NCI-H2029 (cell line): ENCODE data around the gene KCNJ15.
A peak's percentile ranks its signal among the peaks of the same experiment; 100 is the strongest.

Experiments used
- DNase-seq: peaks from one replicate; lab custom pipeline; 2025; lab: John Stamatoyannopoulos, UW

KCNJ15 gene

DNA sequence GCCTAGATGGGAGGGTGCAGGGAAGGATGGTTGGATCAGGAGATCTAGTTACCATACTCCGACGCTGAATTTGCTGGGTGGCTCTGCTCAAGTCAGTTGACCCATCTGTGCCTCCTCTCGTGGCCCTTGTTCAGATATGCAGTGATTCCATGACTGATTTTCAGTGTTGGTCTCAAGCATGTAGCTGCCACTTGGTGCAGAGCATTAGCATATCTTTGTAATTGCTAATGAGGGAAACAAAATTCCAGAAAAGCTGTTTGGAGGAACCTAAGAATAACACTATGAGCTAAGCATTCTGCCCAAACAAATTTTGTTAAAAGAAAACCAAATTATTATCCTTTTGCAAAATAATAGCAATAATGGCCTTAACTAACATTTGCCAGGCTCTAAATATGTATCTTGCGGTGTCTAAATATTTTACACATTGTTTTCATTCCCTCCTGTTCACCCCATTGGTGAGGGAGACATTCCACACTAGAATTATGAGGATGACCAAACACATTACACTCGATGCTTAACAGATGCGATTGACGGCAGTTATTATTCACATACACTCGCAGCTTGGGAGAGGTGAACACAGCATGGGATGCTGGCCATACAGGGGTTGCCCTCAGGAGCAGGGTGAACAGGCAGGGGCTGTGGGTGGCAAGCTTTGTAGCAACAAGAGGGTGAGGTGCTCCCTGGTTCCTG is 69.1 kb downstream of the KCNJ15 start:
- no peak for DNase-seq

DNA sequence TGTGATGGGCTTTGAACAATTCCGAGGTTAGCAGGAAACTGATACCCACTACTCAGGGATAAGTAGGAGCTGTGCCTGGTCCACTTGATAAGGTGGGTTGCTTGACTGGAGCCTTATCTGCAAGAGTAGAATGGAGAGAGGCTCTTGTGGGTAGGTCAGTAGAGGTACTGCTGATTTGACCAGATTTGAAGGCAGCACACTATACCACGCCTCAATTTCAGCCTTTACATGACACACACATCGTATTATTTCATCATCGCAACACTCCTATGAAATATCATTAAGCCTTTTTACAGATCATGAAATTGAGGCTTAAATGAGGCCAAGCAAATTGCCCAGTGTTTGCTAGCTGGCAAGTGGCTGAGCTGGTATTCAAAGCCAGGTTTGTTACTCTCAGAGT is 69.6 kb downstream of the KCNJ15 start:
- DNase-seq = no peak

DNA sequence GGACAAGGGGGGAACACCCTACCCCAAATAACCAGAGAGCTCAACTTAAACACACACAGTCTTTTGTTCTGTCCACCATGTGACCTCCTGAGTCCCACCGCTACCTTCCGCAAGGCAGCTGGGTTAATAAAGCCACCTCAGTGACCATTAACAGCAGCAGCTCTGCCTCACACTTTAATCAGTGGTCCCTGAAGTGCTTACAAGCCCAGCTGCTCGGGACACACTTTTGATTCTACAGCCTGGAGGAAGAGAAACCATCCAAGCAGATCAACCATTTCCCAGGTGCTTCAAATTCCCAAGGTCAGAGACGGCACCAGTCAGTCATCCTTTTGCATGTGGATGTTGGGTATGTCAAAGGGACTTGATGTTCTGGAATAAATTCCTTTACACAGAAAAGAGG is 70.1 kb downstream of the KCNJ15 start:
- no peak for DNase-seq

DNA sequence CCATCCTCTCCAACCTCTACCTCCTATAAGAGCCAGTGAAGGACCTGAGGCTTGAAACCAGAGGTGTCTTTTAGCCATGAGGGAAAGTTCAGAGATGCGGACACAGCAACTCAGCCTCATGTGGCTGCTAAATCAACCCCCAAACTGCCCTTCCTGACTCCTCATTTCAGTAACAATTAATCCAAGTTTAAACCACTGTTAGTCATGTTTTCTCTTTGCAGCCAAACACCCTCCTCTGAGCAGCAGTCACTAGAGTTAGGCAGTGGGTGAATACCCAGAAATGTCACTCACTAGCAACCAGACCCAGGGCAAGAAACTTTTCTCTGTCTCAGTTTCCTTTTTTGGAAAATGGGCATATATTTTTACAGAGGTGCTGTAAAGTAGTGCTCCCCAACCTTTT is 71.2 kb downstream of the KCNJ15 start:
- no peak for DNase-seq

DNA sequence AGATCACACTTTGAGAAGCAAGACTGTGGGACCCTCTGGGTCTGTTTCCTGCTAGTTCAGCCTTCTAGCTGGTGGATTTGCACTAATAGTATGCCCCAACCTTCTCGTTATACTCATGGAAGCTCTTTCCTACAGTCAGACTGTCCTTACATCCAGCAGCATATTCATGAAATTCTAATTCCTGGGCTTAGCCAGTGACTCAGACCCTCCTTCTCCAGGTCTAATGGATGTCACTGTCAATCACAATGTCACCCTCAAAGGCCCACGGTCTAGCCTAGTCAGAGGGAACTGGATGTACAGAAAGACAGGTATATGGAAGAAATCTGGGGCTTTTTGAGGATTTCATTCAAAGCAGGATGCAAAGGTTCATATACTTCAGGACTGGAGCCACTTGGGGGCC is 72.4 kb downstream of the KCNJ15 start:
- no peak for DNase-seq

DNA sequence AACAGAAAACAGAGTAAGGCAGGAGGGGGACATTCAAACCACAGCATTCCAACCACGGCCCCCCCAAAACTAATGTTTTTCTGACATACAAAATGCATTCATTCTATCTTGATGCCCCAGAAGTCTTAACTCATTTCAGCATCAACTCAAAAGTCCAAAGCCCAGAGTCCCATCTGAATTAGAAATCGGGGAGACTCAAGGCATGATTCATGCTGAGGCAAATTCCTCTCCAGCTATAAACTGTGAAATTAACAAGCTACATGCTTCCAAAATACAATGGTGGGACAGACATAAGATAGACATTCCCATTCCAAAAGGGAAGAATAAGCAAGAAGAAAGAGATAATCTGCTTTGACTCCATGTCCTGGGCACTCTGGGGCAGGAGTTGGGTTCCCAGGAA is 73.9 kb downstream of the KCNJ15 start:
- DNase-seq = no peak

DNA sequence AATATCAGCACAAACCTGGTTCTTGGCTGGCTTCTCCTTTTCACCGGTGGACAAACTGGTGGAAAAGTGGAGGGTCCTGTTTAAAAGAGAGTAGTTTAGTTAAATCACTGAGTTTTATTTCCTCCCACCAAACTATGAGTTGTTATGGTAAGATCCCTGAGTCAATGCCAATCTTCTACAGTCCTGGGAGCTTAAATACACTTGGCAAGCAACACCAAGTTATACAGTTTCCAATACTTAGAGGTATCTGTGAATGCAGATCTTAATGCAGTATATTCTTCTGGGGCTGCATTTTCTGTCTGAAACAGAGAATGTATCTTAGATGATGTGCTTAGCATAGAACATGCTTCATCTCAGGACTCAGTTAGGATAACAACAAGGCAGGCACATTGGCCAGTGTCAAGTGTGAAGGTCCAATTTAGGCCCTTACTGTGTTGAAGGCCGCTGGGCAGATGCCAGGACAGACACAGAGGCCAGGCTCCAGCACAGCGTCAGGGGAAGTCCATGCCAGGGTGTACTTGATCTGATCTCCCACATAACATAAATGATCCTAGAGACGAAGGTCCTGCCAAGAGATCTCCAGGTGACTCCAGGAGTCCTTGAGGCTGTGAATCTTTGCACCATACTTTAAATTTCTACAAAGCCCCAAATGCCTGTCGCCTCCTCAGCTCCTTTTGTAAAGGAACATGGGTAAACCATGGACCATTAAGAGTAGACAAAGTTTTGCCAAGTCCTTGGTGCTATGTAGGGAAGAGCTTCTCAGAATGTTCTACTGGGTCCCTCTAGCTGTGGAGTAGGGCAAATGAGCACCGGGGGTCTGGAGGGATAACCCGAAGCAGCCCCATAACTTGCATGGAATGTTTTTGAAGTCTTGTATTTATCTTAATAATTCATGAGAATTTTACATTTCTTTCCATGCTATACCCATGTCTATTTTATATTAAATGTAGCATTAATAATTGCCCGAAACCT is 76.8 kb downstream of the KCNJ15 start:
- no peak for DNase-seq

DNA sequence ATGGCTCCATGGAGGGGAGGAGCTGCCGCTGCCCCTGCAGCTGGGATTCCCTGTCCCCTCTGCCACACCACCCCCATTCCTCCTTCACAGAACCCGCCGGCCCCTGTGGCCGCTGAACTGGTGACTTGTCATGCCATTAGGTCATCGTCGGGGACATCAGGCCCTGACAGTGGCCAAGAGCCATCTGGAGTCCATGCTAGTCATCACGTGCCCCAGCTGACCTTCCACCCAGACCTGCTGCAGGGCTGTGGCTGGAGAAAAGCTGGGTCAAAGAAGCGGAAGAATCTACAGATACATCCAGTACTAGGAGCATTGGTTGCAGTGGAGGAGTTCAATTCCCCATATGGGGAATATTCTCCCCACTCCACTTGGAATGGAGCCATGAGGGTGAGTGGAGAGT is 78.1 kb downstream of the KCNJ15 start:
- DNase-seq = no peak

DNA sequence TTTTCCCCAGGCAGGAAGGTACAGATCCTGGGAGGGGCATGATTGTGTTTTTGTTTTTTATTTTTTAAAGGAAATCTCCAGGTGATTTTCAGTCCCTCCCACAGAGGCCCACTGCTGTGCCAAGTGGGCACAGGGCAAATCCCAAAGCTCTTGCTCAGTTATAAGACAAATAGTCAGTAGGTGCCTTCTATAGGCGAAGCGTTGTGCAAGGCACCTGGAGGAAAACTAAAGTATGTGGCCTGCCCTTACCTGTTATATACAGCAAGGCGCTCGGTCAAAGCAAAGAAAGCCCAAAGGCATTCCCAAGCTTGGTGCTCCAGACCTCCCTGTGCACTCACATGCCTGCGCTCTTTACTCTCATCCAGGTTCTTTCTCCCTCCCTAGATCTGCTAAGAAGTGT is 81.0 kb downstream of the KCNJ15 start:
- no peak for DNase-seq

DNA sequence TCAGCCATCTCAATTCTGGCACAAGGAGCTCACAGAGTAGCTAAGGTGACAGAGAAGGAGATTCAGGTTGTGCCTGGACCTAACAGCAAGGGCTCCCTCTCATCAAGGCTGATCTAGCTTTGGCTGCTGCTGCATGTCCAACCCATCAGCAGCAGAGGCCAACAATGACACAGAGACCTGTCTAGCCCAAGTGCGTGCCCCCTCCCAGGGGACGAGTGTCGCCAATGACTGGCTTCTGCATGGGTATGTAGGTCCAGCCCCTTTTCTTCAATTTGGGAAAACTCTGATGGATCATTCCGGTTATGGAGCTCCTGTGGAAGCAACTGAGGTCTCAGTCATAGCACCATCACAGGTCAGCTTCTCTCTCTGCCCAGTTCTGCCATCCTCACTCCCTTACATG is 83.3 kb downstream of the KCNJ15 start:
- no peak for DNase-seq

DNA sequence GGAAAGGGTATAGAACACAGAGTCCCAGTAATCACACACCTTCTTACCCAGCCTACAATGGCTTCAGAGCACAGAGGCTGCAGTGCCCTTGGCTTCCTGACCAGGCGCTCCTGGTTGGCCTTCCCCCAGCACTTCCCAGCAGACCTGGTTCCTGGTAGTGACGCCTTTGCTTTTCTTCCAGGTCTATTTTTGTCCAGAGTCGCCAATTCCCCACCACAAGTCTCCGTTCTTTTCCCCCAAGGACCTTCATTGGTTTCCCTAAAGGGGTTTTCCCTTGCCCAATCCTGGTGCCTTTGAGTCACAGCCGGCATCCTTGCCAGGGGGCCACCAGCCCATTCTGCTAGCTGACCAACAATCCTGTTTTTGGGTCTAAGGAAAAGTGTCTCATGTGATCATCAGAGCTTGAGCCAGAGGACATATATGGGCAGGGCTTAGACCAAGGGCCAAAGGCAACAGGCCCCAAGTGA is 84.8 kb downstream of the KCNJ15 start:
- no peak for DNase-seq

DNA sequence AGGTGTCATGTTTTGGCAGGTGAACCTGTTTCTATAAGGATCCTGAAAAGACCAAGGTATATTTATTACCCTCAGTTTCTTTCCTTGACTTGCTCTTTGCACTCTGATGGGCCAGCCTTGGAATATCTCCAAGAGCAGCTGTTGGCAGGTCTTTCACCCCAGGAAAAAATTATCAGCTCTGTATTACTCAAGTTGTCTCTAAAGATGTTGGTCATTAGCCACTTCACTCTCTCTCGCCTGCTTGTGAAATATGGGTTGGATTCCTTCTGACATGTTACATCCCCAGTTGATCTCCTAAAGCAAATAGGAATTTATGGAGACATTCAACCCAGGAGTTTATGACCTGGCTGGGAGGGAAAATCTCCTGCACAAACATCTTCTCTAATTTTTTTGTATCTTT is 85.9 kb downstream of the KCNJ15 start:
- DNase-seq = no peak

DNA sequence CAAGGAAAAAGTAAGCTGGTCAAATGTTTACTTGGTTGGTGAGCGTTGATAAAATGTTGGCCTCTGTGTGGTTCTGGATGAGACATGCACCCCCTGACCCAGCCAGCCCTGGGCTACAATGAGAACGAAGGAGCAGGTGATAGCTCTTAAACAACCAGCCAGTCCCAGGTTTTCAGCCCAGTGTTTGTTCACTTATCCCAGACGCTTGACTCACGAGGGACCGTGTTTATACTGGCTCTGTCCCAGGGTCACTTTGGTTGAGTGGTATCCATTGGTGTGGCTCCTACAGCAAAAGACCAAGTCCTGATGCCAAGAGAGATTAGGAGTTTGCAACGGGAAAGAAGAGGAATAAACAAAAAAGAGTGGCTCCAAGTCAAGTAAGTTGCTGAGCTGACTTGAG is 86.9 kb downstream of the KCNJ15 start:
- DNase-seq = peak; percentile 95

DNA sequence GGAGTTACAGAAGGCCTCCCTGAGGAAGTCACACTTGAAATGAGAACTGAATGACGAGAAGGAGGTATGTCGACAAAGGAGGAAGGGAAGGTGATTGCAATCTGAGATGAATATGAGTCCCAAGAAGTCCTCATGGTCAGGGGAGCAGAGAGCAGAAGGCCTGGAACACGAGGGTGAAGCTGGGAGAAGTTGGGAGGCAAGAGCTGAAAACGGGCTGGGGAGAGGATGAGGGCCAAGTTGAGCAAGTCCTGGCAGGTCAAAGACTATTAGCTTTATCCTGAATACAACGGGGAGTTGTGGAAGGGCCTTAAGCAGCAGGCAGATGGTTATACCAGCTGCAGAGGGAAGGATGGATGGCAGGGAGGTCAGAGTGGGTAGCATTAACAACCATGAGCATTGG is 89.5 kb downstream of the KCNJ15 start:
- DNase-seq = no peak

DNA sequence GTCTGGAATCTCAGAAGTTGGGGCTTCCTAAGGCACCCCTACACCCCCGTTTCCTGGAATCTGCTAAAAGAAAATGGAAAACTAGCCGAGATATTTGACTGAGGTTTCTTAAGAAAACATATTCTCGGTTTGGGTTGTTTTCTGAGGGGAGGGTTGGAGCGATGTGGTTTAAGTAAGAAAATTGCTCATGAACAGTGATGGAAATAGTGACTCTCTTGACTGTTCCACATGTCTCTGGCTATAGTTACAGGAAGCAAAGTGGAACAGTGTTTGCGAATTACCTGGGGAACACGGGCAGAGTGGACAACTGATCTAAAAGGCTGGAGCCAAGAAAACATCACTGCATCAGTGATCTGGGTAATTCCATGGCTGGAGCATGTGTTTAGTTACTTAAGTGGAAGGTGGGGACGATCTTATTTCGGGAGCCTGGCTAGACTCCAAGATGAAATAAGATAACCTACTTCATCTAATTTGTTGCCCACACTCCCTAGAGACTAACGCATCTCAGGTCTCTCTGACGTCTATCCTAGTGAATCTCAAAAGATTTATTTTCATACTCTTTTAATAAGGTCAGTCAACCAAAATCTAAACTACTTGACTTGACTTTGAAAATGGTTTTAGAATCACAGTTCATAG is 92.4 kb downstream of the KCNJ15 start:
- DNase-seq = peak; percentile 78

DNA sequence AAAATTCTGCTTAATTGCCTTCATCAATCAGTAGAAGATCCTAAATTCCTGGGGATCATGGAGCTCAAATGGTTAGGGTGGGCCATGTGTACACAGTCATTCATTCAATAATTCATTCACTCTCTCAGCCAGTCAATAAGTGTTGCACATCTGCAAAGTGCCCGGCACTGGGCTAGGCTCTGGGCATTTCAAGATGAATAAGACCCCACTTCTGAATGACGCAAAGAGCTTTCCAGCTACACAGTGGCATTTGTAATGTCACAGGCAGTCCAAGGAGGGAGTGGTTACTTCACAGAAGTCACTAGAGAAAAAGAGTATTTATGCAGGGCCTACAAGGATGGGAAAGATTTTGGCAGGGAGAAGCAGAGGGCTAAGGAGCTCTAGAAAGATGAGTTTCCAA is 93.2 kb downstream of the KCNJ15 start:
- DNase-seq = no peak

DNA sequence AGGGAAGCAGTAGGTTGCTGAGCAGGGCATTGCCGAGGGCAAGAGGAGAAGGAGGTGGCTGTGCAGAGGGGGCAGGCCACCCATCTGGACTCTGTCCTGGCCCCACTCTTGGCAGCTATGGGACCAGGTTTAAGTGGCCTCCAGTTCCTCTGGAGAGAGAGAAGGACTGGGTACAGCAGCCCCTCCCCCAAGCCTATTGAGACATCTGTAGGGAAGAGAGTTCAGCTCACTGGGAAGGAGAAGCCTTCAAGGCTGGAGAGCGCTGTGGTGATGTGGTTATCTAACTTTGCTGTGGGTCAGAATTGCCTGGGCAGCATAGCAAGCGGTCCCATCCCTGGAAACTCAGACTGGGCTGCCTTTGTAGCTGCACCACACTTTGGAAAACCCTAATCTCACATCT is 93.9 kb downstream of the KCNJ15 start:
- DNase-seq = no peak

DNA sequence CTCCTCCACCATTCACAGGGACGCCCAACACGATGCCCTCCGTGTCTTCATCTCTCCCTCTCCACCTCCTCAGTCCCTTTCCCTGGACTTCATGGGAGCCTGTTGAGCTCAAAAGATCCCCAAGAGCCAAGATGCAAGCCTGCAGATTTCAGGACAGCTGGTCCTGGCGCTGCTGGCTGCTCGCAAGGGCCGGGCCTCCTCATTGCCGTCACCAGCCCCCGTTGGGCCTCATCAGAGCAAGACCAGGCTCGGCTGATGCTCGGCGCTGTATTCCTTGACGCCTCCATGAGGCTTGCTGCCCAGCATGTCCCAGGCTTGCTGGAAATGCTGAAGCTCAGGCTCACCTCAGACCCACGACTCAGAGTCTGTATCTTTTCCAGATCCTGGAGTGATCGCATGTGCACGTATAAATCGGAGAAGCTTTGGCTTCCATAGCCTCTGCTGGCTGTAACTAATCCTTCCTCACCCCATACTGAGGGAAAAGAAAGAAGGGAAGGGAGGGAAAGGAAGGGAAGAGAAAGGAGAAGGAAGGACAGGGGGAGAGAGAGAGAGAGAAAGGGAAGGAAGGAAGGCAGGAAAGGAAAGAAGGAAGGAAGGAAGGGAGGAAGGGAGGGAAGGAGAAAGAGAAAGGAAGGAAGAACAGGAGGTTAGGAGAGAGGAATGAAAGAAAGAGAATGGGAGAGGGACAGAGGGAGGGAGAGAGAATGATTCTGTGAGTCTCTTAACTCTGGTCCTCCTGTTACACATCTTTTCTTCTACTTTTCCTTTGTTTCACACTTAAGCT is 94.6 kb downstream of the KCNJ15 start:
- DNase-seq = no peak

DNA sequence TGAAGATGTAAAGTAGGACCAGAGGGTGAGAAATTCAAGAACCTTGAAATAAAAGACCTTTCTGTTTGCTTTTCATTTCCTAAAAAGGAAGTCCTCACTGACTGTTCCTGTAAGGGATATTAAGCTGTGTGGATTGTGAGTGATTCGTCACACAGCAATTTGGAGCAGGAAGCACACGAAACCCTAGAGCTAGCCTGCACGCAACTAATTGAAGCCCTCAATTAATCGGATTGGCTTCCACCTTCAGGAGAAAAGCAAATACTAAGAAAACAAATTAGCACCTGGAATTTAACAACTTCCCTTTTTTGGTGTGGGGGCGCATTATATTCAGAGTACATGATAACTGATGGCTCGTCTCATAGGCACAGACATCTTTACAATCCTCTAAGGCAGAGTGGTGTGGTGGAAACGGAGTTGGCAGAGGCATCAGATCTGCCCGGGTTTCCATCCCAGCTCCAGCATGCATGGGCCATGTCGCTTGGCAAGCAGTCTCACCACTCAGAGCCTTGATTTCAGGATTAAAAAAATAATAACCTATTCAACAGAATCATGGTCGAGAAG is 95.2 kb downstream of the KCNJ15 start:
- peak; percentile 46 for DNase-seq

DNA sequence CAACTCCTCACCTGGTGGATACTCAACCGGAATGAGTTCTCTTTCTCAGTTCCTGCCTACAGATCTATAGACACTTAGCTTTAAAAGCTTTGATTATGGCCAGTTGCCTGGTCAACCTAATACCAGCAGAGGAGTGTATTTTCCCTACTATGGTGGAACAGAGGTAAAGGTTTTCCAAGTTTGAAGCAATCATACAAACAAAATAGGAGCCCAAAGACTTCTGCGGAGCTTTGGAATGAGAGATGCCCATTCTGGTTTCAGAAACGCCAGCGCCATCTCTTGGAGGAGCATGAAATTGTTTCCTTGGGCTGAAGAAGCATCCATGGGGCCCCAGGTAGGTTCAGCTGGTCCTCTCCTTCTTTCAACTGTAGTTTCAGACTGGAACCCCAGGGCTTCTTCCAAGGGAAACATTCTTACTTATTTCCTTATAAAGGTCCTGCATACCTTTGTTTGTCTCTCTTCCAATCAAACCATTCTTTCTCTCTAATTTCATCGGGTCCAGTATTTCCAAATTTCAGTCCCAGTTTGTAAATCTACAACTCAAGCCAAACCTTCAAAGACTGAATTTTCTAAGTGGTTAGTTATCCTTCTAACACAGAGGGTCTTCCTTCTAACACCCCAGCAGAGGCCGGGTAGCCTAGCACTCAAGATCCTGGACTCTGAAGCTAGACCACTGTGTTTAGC is 95.9 kb downstream of the KCNJ15 start:
- DNase-seq = peak; percentile 69

DNA sequence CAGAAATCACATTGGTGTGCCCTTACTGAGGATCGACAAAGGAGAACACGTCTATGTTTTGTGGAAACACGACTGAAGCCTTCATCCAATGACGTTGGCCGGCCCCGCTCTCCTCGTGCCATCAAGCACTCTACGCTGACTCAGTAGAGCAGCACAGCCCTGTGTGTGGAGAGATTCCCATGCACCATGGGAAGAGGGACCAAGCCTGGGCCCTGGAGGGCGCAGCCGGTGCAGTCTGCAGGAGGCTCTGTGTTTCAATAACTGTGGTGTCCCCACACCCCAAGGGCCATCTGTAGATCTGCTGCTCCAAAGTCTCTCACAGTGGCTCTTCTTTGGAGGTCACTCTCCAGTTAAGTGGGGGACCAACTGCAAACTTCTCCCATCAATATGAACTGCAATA is 97.4 kb downstream of the KCNJ15 start:
- DNase-seq = no peak
